HG03558 (cell line): ENCODE results near the gene EXOG.

Experiments used
- ATAC-seq: cut with Tn5 transposase; IDR thresholded peaks from one replicate; pipeline ENCODE4 v1.9.1; 2021; ENCODE audit warnings: moderate number of reproducible peaks; ENCODE audit not compliant: unreplicated experiment; ENCODE audit errors: extremely low read depth

EXOG gene, protein sequence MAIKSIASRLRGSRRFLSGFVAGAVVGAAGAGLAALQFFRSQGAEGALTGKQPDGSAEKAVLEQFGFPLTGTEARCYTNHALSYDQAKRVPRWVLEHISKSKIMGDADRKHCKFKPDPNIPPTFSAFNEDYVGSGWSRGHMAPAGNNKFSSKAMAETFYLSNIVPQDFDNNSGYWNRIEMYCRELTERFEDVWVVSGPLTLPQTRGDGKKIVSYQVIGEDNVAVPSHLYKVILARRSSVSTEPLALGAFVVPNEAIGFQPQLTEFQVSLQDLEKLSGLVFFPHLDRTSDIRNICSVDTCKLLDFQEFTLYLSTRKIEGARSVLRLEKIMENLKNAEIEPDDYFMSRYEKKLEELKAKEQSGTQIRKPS

DNA sequence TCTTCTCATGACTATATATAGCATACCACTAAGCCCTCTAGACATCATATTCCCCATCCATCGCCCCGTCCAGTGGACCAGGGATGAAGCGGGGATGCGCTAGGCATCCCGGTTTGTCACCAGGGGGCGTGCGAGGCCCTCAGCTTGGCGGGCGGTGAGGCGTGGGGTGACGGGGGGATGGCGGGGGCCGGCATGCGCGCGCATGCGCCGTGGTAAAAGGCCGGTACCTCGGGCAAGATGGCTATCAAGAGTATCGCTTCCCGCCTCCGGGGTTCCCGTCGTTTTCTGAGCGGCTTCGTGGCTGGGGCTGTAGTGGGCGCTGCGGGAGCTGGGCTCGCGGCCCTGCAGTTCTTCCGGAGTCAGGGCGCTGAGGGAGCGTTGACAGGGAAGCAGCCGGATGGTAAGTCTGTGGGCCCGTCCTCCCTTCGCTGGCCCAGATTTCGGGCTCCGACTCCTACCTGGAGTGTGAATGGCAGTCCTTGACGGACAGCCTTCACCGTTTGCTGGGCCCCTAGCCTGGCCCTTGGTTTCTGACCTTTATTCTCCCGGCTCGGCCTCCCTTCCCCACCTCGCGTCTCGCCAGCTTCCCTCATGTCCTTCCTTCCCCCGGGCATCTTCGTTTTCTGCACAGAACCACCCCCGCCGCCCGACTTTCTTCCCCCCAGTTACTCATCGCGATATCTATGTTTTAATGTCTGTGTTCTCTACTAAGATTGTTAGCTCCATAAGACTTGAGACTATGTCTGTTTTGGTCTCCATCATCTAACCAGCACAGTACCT lies at the start of gene EXOG:
Gene EXOG, plus strand, starts transcription at position 210 of the 780 bp plus-strand sequence. Its CDS starts 28 bp downstream, at position 238.
- ATAC-seq: no peak

DNA sequence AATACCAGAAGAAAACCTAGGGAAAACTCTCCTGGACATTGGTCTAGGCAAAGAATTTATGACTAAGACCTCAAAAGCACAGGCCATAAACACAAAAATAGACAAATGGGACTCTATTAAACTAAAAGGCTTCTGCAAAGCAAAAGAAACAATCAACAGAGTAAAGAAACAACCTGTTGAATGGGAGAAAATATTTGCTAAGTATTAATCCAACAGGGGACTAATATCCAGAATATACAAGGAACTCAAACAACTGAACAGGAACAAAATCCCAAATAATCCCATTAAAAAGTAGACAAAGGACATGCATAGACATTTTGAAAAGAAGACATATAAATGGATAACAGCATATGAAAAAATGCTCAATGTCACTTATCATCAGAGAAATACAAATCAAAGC lies 49.3 kb upstream of the EXOG start:
- ATAC-seq: no peak

DNA sequence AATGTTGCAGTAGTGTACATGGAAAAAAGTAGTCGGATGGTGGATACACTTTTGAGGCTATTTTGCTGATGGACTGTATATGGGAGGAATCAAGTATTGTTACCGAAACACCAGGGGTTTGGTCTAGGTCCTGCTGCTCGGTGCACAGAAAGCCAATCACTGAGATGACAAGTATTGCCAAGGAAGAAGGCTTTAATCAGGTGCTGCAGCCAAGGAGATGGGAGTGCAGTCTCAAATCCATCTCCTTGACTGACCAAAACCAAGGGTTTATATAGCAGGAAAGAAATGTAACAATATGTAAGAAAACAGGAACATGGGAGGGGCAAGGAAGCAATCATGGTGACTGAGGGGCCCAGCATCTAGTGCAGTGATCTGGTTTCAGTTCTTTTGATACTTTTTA lies 45.3 kb upstream of the EXOG start:
- no peak for ATAC-seq

DNA sequence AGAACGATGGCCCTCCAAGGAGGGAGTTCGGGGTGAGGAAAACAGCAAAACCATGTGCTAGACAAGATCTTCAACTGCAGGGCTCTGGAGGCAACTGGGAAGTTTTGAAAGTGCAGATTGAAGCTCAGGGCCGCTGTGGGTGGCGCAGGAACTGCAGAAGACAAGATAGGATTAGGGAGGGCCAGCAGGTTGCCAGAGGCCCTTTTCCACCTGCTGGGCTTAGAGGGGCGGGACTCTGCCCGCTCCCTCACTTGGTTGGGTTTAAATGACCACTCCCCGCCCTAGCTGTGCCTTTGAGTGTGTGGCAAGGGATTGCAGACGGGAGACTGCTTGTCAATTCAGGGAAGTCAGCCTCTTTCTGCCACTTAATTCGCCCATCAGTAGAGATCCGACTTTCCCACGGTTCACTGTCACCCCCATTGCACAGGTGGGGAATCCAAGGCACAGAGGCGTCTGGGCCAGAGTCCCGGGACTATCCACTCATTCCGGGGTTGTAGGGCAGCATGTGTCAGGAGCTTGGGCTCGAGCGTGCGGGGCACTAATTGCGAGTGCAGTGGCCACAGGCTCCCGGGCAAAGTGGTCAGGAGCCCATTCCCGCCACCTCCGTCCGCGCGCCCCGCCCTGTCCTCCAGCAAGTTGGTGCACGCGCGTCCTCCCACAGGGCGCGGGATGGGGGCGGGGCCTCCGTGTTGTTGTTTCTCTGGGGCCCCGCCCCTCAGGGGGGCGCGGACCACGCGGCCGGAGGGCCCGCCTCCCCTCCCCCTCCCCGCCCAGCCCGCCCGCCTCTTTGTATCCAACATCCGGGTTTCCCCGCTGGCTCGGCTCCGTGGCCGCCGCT lies 42.8 kb upstream of the EXOG start, which contains the start of gene ACVR2B:
Gene ACVR2B, plus strand, starts transcription at position 816 of the 838 bp plus-strand sequence. CDS start 433 bp downstream, outside the sequence.
- no peak for ATAC-seq

DNA sequence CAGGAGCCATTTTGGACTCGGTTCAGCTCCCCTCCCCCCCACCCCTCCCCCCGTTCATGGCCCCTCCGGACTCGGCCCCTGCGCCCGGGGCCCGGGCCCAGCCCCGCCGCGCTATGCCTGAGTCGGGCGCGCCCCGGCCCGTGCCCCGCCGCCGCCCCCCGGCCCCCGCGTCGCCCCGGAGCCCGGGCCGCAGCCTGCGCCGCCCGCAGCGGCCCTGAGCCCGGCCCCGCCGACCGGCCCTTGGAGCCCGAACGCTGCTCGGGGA lies 42.3 kb upstream of the EXOG start:
- no peak for ATAC-seq

DNA sequence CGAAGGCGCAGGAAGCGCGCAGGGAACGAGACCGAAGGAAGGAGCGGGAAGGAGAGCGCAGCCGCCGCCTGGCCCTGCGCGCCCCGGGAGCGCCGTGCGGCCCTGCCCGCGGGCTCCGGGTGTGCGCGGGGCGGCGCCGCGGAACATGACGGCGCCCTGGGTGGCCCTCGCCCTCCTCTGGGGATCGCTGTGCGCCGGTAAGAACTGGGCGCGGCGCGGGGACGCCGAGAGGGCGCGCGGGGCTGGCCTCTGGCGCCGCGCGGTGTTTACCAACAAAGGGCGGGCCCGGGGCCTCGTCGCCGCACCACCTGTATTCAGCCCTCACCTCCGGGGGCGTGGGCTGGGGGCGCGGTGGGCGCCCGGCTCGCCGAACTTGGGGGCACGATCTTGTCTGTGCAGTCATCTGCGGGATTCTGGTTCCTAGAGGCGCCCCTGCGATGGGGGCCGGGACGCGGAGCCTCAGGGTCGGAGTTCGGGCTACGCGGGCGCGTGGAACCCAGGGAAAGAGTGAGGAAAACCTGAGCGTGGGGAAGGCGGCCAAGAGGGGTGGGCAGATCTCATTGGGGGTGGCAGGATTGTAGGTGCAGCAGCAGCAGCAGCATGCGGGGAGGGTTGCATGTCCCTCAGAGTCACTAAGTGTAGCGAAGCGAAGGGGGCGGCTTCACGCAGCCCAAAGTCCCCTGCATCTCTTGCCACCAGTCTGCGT lies 41.8 kb upstream of the EXOG start:
- ATAC-seq: no peak

DNA sequence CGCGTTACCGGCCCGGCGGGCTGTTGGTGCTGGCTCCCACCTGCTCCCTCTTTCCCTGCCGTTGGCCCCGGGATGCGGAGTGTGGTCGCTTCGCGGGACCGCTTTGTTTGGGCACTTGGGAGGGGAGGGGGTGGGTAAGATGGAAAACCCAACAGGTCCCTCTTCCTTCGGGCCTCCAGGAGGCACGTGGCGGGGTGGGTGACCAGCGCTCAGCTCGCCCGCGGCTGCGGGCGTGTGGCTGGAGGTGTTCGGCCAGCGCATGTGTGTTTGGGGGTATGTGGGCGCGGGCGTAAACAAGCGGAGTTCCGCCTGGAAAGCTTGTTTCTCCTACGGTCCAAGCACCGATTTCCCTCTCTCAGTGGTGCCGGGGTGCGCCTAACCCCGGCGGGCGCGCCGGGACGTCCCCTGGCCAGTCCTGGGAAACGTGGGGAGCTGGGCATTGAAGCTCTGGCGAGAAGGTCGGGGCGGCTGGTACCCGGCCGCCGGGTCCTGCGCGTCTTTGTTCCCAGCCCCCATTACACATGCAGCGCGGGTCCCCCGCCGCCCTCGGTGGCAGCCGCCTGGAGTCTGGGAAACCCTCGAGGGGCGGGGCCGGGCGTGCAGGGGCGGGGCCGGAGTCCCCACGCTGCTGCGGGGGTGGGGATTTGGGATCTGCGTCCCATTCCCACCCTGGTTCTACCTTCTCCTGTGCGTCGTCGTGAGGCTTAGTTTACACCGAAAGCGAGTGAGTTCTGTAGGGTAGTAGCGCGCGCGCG lies 41.1 kb upstream of the EXOG start:
- ATAC-seq: no peak

DNA sequence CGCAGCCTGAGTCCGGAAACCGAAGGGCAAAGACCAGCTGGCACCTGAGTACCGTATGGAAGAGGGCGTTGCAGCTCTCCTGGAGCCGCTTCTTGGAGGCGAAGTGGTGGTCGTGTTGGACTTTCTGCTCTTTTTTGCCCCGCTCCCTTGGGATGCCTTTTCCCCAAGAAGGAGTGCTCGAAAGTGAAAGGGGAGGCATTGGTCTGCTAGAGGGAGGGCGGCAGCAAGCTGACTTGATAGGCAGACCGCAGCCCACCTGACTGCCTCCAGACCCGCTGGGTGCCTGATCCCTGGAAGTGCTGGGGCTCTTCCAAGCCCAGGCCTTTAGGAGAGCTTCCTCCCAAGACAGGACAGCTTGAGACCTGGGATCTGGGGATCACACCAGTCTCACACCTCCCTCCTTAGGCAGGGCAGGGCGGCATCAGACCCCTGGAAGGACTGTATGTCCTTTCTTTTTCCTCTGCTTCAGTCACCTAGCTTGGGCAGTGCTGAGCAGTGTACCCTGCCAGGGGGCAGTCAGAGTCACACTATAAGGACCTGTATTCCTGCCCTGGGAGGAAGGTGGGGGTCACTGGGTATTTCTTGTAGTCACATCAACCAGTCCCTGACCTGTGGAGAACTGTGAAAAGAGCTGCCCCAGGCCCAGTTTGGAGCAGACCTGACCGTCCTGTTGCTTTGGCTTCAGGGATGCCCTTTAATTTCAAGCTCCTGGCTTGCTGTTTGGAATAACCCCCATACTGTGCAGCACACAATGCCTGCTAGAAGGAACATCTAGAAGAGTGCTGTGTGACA lies 40.3 kb upstream of the EXOG start:
- ATAC-seq: no peak

DNA sequence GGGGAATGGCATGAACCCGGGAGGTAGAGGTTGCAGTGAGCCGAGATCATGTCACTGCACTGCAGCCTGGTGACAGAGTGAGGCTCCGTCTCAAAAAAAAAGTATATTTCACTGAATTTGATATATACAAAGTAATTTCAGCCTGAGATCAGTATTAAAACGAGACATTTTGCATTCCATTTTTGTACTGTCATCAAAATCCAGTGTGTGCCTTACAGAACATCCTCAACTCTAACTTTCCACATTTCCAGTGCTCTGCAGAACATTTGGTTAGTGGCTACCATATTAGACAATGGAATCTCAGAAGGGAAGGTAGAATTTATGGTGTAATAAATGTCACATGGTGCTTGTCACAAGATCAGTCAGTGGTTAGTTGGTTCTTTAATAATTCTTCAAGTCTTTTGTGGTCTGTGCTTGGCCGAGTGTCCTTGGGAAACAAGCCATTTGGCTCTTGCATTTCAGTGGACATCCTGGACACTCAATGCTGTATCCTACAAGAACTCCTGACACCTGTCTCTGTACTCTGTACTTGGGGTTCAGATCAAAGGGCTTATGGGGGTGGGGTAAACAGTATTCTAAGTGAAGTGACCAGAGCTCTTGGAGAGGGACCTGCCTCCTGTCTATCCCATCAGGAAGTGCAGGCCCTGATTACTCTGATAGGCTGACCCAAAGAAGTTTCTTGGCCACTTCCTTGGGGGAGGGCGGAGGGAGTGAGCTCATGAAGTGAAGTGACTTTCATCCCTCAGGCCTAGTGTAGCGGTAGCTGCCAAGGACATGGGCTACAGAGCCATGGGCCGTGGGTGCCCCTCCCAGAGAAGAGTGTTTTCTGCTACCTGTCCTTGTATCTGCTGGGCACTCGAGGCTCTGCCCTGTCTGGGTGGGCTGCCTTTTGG lies 38.8 kb upstream of the EXOG start:
- no peak for ATAC-seq

DNA sequence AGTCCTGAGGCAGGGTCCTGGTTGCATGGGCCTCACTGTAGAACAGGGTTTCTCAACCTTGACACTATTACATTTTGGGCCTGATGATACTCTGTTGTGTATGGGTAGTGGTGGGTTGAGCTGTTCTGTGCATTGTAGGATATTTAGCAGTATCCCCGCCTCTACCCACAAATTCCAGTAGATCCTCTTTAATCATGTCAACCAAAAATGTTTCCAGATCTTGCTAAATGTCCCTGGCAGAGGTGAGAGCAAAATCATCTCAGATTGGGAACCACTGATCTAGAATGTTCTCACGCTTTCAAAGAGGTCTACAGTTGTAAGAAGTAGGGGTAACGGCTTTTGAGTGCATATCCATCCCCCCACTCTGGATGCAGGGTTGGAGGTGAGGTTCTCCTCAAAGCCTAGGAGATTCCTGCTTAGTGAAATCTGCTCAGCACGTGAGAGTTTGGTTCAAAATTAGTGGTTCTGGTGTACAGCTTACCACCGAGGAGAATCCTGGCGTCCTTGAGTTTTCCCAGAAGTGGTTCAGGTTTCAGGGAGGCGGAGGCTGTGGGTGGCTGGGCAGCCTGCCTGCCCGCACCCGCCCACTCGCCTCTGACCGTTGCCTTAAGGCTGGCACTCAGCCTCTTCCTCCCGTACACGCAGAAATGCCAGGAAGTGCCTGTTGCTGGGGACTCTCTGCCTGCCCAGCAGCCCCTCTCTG lies 37.2 kb upstream of the EXOG start:
- ATAC-seq: no peak

DNA sequence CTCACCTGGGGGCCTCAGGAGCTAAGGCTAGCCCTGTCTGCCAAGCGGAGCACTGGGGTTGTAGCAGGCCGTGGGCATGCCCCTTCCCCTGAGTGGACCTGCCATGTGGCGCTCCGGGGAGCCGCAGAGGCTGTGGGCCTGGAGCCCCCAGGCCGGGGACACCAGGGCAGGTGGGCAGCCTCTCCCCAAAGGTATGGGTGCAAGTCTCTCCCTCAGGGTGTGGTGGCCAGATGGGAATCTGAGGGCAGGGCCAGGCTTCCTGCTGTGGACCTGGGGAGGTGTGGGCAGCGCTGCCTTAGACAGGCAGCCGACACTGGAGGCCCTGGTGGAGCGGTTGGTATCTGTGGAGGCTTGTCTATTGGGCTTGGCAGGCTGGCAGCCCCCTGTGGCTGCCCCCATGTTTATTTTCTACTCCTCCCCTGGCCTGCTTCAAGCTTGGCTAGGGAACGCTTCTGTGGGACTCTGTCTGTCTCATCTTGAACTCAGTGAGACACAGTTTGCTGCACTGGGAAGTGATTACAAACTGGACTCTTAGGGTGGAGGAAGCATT lies 36.6 kb upstream of the EXOG start:
- ATAC-seq: no peak

DNA sequence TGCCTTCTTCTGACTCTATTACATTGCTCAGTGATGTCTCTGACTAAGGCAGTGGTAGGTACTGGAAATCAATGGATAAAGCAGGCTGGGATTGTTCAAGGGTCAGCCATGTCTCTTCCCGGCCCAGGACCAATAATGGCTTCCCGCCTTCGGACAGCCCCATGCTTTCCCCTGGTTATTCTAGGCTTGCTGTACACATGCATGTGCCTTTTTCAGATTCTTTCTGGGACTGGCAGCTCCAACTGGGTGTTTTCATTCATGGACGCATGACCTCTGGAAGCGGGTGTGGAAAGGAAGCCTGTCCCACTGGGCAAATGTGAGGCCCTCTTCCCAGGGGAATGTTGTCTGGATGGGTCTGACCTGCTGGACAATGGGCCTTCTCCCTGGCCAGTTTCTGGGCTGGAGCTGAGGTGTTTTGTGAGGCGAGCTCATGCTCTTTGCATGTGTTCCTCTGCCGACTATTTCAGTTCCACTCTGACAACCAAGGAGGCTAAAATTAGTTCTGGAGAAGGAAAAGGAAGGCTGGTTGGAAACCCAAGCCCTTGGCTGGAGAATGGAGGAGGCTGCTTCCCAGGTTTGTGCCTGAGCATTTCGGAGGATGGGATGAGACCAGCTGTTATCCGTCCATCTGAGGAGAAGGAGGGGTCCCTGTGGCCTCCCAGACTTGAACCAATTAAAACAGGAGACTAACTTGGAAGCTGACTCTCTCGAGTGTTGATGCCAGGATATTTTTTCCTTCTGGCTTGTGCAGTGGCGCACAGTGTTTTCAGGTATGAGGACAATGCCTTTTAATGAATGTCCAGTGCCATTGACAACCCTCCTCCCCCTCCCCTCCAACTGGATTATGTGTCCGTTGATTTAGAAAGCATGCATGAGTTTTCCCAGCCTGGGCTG lies 35.5 kb upstream of the EXOG start:
- no peak for ATAC-seq

DNA sequence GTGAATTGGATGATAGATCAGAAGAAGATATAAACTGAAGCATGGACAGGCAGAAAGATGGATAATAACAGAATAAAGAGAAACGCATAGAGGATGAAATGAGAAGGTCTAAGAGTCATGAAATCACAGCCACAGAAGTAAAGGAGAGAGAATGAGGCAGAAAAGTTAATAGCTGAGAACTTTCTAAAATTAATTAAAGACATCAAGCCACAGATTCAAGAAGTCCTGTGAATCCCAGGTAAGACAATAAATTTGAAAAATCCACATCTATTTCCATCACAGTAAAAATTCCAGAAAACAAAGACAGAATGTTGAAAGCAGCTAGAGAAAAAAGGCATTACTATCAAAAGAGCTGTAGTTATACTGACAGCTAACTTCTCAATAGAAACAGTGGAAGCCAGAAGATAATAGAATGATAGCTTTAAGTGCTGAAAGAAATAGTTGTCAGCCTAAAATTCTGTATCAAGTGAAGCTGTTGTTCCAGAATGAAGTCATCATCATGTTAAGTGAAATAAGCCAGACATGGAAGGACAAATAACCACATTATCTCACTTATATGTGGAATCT lies 30.5 kb upstream of the EXOG start:
- no peak for ATAC-seq

DNA sequence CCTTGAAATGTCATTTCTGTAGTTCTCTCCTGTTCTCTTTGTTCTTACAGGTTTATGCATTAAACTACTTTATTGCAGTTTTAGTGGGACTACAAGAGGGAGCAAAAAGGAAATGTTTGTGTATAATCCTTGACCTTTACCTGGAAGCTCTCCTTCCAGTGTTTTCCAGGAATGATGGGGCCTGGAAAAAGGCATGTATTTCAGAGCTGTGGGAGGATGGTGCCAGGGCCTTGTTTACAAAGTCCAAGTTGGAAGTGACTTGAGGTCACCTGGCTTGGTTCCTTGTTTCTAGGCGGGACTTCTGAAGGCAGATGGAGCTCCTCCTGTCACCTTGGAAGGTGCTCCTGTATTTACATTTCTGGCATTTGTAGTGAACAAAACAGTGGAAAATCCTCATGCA lies 27.4 kb upstream of the EXOG start:
- ATAC-seq: no peak

DNA sequence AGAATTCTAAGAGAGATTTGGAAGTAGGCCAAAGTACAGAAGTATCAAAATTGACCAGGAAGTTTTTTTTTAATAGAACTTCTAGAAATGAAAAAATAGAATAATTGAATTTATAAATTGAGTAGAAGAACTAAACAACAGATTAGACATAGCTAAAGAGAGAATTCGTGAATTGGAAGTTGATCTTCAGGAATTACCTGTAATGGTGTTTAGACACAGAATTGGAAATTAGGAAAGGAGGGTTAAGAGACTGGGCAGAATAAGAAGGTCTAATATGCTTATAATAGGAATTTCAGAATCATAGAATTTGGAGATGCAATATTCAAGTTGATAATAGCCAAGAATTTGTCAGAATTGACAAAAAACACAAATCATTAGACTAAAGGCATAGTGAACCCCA lies 26.3 kb upstream of the EXOG start:
- ATAC-seq: no peak
